B cell (primary cell): ENCODE data around the gene RPP14. TPM values are rescaled to one million over a fixed set of nuclear protein-coding genes. Genes with fewer than 3 reads are reported as not detected.
"Not testable (repeated sequence)": the region's sequence is repeated elsewhere in the genome, so short reads cannot be mapped to it uniquely, and the experiment has no call there.

Experiments used
- ATAC-seq: fragments of 200-7000 bp; cut with Tn5 transposase; one replicate; pipeline ENCODE4 v1.10.0; 2021; ENCODE audit warnings: low read depth, mild to moderate bottlenecking, moderate number of reproducible peaks, moderate library complexity
- CTCF ChIA-PET: fragments of 350-600 bp; sonication (Branson Sonifier 250); formaldehyde crosslinking; loops from one replicate; lab custom pipeline; 2021; ENCODE audit warnings: antibody characterized with exemption, inconsistent platforms; lab: Charles Lee
- POLR2A ChIA-PET: fragments of 350-600 bp; sonication (Branson Sonifier 250); formaldehyde crosslinking; loops from one replicate; lab custom pipeline; 2021; ENCODE audit warnings: antibody characterized with exemption; lab: Charles Lee
- DNase-seq: peaks from one replicate; pipeline ENCODE4 v3.0.0; 2013
- H2AFZ ChIP-seq: 2 replicates; pipeline ENCODE4 v1.6.1; 2012; ENCODE audit warnings: mild to moderate bottlenecking, low read depth, low read length; ENCODE audit not compliant: insufficient read depth, poor library complexity, severe bottlenecking
- H3K27ac ChIP-seq, 2 donors: 1 replicate in 1 of 2; 2 replicates in 1 of 2; pipeline ENCODE4 v1.5.1; 2012 to 2013; ENCODE audit warnings: low read length in 2 of 2, mild to moderate bottlenecking in 2 of 2, moderate library complexity in 1 of 2
- H3K27me3 ChIP-seq, 4 experiments: fragments of 200-600 bp in 1 of 4; sonication (generic) in 1 of 4; replicated peaks in 1 of 4; 1 replicate in 2 of 4; 2 replicates in 2 of 4; pipeline versions ENCODE4 v1.6.1 to v1.7.0; 2013 to 2016; ENCODE audit warnings: low read length in 3 of 4, mild to moderate bottlenecking in 2 of 4, mixed read lengths in 1 of 4, moderate library complexity in 1 of 4; ENCODE audit not compliant: insufficient read depth in 4 of 4, control insufficient read depth in 3 of 4; ENCODE audit errors: control extremely low read depth in 1 of 4
- H3K36me3 ChIP-seq, 2 experiments: replicated peaks in 1 of 2; 1 replicate in 1 of 2; 2 replicates in 1 of 2; pipeline versions ENCODE4 v1.6.1 to v1.7.1; 2013; ENCODE audit warnings: low read length in 1 of 2; ENCODE audit not compliant: insufficient read depth in 2 of 2, control insufficient read depth in 1 of 2; ENCODE audit errors: control extremely low read depth in 1 of 2, extremely low read depth in 1 of 2
- H3K4me1 ChIP-seq, 2 donors: fragments of 200-600 bp in 1 of 2; sonication (generic) in 1 of 2; 1 replicate in 1 of 2; 2 replicates in 1 of 2; pipeline versions ENCODE4 v1.5.1 to v1.6.1; 2013 to 2017; ENCODE audit warnings: low read length in 2 of 2; ENCODE audit not compliant: control insufficient read depth in 2 of 2, insufficient read depth in 2 of 2
- H3K4me2 ChIP-seq: replicated peaks from 2 replicates; pipeline ENCODE3; 2012; ENCODE audit warnings: mild to moderate bottlenecking, low read depth, low read length; ENCODE audit not compliant: poor library complexity, severe bottlenecking
- H3K4me3 ChIP-seq, 5 experiments: fragments of 200-600 bp in 1 of 5; sonication (generic) in 1 of 5; 1 replicate in 3 of 5; 2 replicates in 2 of 5; pipeline versions ENCODE4 v1.5.1 to v1.7.0; 2011 to 2016; ENCODE audit warnings: low read length in 4 of 5, mild to moderate bottlenecking in 4 of 5, low read depth in 2 of 5, control low read depth in 1 of 5, moderate library complexity in 1 of 5; ENCODE audit not compliant: insufficient read depth in 1 of 5; ENCODE audit errors: control extremely low read depth in 1 of 5, extremely low read depth in 1 of 5
- H3K79me2 ChIP-seq: fragments of 200-600 bp; sonication (generic); one replicate; pipeline ENCODE4 v1.6.0; 2016; ENCODE audit warnings: low read length; ENCODE audit not compliant: control insufficient read depth, insufficient read depth
- H3K9ac ChIP-seq: fragments of 200-600 bp; sonication (generic); 2 replicates; pipeline ENCODE4 v1.6.1; 2017; ENCODE audit warnings: mild to moderate bottlenecking, low read length, moderate library complexity
- H3K9me3 ChIP-seq, 3 donors: one replicate each; pipeline versions ENCODE4 v1.6.1 to v1.7.1; 2013; ENCODE audit warnings: low read length in 2 of 3; ENCODE audit not compliant: control insufficient read depth in 2 of 3, insufficient read depth in 1 of 3; ENCODE audit errors: control extremely low read depth in 1 of 3
- H4K20me1 ChIP-seq: 2 replicates; pipeline ENCODE4 v1.6.0; 2012; ENCODE audit warnings: mild to moderate bottlenecking, low read length; ENCODE audit not compliant: insufficient read depth, control insufficient read depth, poor library complexity, severe bottlenecking
- H3K27ac Mint-ChIP-seq: one replicate; pipeline ENCODE4 v1.8.0; 2021; ENCODE audit warnings: mixed read lengths
- H3K27me3 Mint-ChIP-seq: one replicate; pipeline ENCODE4 v1.8.0; 2021; ENCODE audit warnings: mixed read lengths
- H3K4me1 Mint-ChIP-seq: one replicate; pipeline ENCODE4 v1.8.0; 2021; ENCODE audit warnings: mixed read lengths
- H3K4me3 Mint-ChIP-seq: one replicate; pipeline ENCODE4 v1.8.0; 2021; ENCODE audit warnings: mixed read lengths
- H3K9me3 Mint-ChIP-seq: one replicate; pipeline ENCODE4 v1.8.0; 2022; ENCODE audit warnings: mixed read lengths; ENCODE audit not compliant: insufficient read depth
- CTCF ChIP-seq: fragments of 200-600 bp; IDR thresholded peaks from one replicate; pipeline ENCODE4 v1.8.0; 2022; ENCODE audit warnings: antibody characterized with exemption, mild to moderate bottlenecking
- EZH2 ChIP-seq: IDR thresholded peaks from 2 replicates; pipeline ENCODE4 v1.6.1; 2012; ENCODE audit warnings: borderline replicate concordance, low read depth, mild to moderate bottlenecking, moderate library complexity, low read length; ENCODE audit not compliant: insufficient read depth, poor library complexity, severe bottlenecking
- WGBS: methylation state at CpG from one replicate; pipeline ENCODE4 v1.1.5; 2013; ENCODE audit warnings: missing lambda C conversion rate; ENCODE audit not compliant: insufficient coverage; 5-methylcytosine and 5-hydroxymethylcytosine counted together
- intact Hi-C: fragments of 100-400 bp; cut with micrococcal nuclease; formaldehyde crosslinking; loops from one replicate; pipeline ENCODE4 v1.10.0; 2022
- polyA plus RNA-seq: library from polyadenylated mRNA; depleted of rRNA; stranded (reverse); fragments of >200 nt; gene quantifications from 2 replicates; pipeline ENCODE4 v1.2.3, GENCODE V29; 2012
- total RNA-seq, 2 donors: library from RNA; stranded (reverse); fragments of 120-200 nt in 1 of 2; gene quantifications; 1 replicate in 1 of 2; 2 replicates in 1 of 2; pipeline versions ENCODE4 v1.2.3 to v1.2.4, GENCODE V29; 2013 to 2022

The RPP14 gene
- total and polyA plus RNA-seq, 2 donors (not counting 1 experiment from before 2014, with no cell fraction given), result 4.7 to 17.9 TPM

DNA sequence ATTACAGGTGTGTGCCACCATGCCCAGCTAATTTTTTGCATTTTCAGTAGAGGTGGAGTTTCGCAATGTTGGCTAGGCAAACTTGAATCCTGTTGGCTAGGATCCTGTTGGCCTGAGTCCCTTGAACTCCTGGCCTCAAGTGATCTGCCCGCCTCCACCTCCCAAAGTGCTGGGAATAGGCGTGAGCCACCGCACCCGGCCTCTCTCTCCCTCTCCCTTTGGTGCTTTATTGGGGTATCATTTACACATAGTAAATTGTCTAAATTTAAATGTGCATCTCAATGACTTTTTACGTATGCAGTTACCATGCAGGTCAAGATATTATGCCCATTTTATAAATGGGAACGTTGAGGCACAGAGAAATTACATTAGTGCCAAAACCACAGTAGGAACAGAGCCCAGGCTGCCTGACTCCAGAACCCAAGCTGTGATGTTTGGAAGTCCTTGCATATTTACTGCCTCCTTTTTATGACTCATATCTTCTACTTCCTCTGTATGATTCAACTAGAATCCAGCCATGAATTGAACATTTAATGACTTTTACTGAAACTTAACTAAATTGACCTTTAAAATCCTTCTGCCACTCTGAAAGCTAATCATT, 34.0 kb upstream of the RPP14 start:
- peaks cover 0 to 58% of the 10 kb centered on the region in 2 experiments for H3K36me3 ChIP-seq
- intact Hi-C loops, result no loop called here
- H3K9ac ChIP-seq, result no peak overlapping the region
- WGBS, result 89% methylated on average over 2 of the region's 7 CpGs
- H3K79me2 ChIP-seq, result no peaks in the 10 kb centered on the region
- H3K4me1 ChIP-seq, result no peaks in the 10 kb centered on the region
- ATAC-seq (no peak), DNase-seq (no peak)
- no peaks in the 10 kb centered on the region for H4K20me1 ChIP-seq
- TF ChIP-seq EZH2 (no peak), CTCF (no peak)
- peaks cover 2% of the 10 kb centered on the region for H3K4me1 Mint-ChIP-seq
- POLR2A ChIA-PET, result no interaction called here
- H3K27ac Mint-ChIP-seq, result no peak overlapping the region
- CTCF ChIA-PET, result interaction anchor here (0.7 to 2.6 kb wide), 5 partner anchors 34 to 94 kb away, joined by 3 to 8 read pairs (median 5); partner anchors contain the start of genes HTD2 and RPP14
- H3K4me3 ChIP-seq, result no peak overlapping the region
- H3K4me3 Mint-ChIP-seq, result no peak overlapping the region
- no peak overlapping the region for H3K4me2 ChIP-seq
- H3K9me3 ChIP-seq, result no peaks in the 10 kb centered on the region
- no peaks in the 10 kb centered on the region for H3K9me3 Mint-ChIP-seq
- H3K27me3 Mint-ChIP-seq, result no peaks in the 10 kb centered on the region
- H2AFZ ChIP-seq, result no peak overlapping the region
- H3K27ac ChIP-seq, result no peak overlapping the region
- no peaks in the 10 kb centered on the region for H3K27me3 ChIP-seq

- H3K4me3 Mint-ChIP-seq, result no peak overlapping the region
- no peak overlapping the region for H3K4me2 ChIP-seq
- intact Hi-C loops, result no loop called here
- H3K27me3 ChIP-seq, result no peaks in the 10 kb centered on the region
- peaks cover 2% of the 10 kb centered on the region for H3K4me1 Mint-ChIP-seq
- no peaks in the 10 kb centered on the region for H3K27me3 Mint-ChIP-seq
- H3K9me3 Mint-ChIP-seq, result no peaks in the 10 kb centered on the region
- WGBS, result no CpG with 5 or more reads among the region's 3 CpGs
- no peaks in the 10 kb centered on the region for H3K9me3 ChIP-seq
- no peak overlapping the region for H3K9ac ChIP-seq
- H3K4me1 ChIP-seq, result no peaks in the 10 kb centered on the region
- H2AFZ ChIP-seq, result no peak overlapping the region
- peaks cover 0 to 52% of the 10 kb centered on the region in 2 experiments for H3K36me3 ChIP-seq
- no peaks in the 10 kb centered on the region for H4K20me1 ChIP-seq
- no peak for ATAC-seq
- TF ChIP-seq CTCF (no peak), EZH2 (no peak)
- no peak overlapping the region for H3K4me3 ChIP-seq
- no peak for DNase-seq
- CTCF ChIA-PET, result interaction anchor here (1.6 to 2.6 kb wide), 2 partner anchors 85 to 95 kb away, joined by 5 to 8 read pairs; no protein-coding TSS in a partner anchor
- no peak overlapping the region for H3K27ac ChIP-seq
- H3K27ac Mint-ChIP-seq, result no peak overlapping the region
- H3K79me2 ChIP-seq, result no peaks in the 10 kb centered on the region
- POLR2A ChIA-PET, result no interaction called here
Observed at GRCh38 chr3:58272891-58273290, 33.2 kb upstream of the RPP14 start.

DNA sequence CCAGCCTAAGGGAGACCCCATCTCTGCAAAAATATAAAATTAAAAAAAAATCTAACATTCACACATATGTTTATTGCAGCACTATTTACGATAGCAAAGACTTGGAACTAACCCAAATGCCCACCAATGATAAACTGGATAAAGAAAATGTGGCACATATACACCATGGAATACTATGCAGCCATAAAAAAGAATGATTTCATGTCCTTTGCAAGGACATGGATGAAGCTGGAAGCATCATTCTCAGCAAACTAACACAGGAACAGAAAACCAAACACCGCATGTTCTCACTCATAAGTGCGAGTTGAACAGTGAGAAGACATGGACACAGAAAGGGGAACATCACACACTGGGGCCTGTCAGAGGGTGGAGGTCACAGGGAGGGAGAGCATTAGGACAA, 32.7 kb upstream of the RPP14 start:
- H3K27me3 Mint-ChIP-seq, H3K27ac ChIP-seq, H3K9me3 Mint-ChIP-seq, intact Hi-C loops, H4K20me1 ChIP-seq, H3K4me3 Mint-ChIP-seq, H3K27me3 ChIP-seq, H3K4me1 Mint-ChIP-seq, H3K4me1 ChIP-seq, H3K4me2 ChIP-seq, H3K27ac Mint-ChIP-seq, H3K4me3 ChIP-seq, H3K9me3 ChIP-seq, POLR2A ChIA-PET, H3K9ac ChIP-seq, DNase-seq, H3K79me2 ChIP-seq, H2AFZ ChIP-seq, ATAC-seq: not testable (repeated sequence)
- peaks cover 0 to 48% of the 10 kb centered on the region in 2 experiments for H3K36me3 ChIP-seq
- WGBS, result no CpG with 5 or more reads among the region's 3 CpGs
- CTCF ChIA-PET, result interaction anchor here (1.6 to 2.6 kb wide), 2 partner anchors 85 to 96 kb away, joined by 5 to 8 read pairs; no protein-coding TSS in a partner anchor
